GM12875 (cell line): ENCODE results near the gene ILF3.

Experiments used
- H3K4me3 ChIP-seq: one replicate; pipeline ENCODE4 v1.5.1; 2011; ENCODE audit warnings: low read depth, low read length, control low read depth
- TF ChIP-seq, protein P1 (sequence below): IDR thresholded peaks from 2 replicates; pipeline ENCODE4 v1.5.1; 2011; ENCODE audit warnings: low read depth, mild to moderate bottlenecking, control low read depth, inconsistent platforms, low read length, moderate library complexity, borderline replicate concordance; ENCODE audit not compliant: insufficient read depth

The ILF3 gene

GRCh38 chr19:10713317-10713716 is 59.2 kb downstream of the ILF3 start:
- no peak overlapping the region for H3K4me3 ChIP-seq
- TF ChIP-seq, protein P1, sequence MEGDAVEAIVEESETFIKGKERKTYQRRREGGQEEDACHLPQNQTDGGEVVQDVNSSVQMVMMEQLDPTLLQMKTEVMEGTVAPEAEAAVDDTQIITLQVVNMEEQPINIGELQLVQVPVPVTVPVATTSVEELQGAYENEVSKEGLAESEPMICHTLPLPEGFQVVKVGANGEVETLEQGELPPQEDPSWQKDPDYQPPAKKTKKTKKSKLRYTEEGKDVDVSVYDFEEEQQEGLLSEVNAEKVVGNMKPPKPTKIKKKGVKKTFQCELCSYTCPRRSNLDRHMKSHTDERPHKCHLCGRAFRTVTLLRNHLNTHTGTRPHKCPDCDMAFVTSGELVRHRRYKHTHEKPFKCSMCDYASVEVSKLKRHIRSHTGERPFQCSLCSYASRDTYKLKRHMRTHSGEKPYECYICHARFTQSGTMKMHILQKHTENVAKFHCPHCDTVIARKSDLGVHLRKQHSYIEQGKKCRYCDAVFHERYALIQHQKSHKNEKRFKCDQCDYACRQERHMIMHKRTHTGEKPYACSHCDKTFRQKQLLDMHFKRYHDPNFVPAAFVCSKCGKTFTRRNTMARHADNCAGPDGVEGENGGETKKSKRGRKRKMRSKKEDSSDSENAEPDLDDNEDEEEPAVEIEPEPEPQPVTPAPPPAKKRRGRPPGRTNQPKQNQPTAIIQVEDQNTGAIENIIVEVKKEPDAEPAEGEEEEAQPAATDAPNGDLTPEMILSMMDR = no peak

DNA sequence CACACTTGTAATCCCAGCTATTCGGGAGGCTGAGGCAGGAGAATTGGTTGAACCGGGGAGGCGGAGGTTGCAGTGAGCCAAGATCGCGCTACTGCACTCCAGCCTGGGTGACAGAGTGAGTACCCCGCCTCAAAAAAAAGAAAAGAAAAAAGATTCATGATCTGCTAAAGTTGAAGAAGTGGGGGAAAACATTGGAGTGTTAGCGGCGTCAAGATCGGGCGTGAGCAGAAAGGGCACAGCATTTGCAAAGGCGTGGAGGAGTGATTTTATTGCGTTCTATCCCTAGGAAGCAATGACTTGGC is 62.9 kb downstream of the ILF3 start:
- peak overlapping the region; percentile 12 for H3K4me3 ChIP-seq
- TF ChIP-seq, protein P1 = no peak

DNA sequence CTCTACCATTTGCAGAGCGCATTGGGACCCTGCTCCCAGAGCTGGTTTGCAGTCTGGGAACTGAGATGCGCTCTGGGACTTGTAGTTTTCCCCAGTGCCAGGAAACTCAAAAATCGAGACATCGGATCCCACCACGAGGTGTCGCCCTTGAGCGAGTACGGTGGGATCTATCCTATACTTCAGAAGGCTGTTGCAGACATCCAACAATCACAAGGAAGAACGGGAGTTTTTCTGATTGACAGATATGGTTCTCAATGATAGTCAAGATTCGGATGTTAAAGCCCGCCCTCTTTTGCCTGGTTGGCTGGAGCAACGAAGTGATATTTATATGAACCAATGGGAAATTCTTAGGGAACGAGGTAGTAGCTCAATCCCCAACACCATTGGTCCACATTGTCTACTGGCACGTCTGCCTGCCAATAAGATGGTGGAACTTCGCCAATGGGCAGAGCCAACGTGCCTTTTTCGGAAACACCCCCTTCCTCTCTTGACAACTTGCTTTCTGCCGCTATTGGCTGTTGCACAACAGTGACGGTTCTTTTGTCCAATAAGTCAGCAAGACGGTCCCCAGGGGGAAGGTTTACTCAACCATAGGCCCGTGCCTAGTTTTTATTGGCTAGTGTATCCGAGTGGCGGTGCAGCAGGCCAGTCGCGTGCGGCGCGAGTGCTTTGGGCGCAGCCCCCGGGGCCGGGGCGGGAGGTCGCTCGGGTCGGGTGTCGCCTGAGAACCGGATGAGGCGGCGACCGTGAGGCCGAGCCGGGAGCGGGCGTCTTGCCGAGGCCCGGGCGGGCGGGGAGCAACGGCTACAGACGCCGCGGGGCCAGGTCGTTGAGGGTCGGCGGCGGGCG is 63.4 kb downstream of the ILF3 start, which contains the start of gene DNM2:
Gene DNM2, plus strand, starts transcription at position 724 of the 849 bp plus-strand sequence. CDS start 164 bp downstream, outside the sequence.
- TF ChIP-seq, protein P1 = peak; percentile 76
- peak within 1 kb of the TSS; percentile 98 for H3K4me3 ChIP-seq

DNA sequence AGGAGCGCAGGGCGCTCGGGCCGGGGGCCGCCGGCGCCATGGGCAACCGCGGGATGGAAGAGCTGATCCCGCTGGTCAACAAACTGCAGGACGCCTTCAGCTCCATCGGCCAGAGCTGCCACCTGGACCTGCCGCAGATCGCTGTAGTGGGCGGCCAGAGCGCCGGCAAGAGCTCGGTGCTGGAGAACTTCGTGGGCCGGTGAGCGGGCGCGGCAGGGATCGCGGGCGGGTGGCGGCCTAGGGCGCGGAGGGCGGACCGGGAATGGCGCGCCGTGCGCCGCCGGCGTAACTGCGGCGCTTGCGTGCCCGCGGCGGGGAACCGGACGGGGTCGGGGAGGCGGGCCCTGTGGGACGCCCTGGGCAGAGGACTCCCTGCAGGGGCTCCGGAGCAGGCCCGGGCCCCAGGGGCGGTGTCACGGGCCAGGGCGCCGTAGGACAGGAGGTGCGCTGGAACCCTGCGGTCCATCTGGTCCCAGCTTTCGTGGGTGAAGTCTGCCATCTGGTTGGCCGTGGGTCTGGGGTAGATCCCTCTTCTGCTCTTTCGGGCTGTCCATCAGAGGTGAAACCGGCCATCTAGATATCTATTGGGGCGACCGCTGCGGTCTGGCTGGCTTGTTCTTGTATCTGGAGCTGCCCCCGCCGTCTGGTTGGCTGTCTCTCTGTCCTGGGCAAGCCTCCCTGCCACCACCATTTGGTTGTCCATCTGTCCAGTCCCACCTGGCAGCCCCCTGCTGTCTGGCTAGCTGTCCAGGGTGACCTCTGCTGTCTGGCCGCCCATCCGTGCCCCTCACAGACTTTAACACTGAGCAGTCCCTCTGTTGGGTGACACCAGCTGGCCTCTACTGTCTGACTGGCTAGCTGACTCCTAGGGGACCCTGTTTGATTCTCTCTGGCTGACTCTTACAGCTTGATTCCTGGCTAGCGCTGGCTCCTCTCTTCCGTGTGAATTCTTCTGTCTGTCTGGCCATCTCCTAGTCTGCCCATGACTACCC is 64.4 kb downstream of the ILF3 start:
- TF ChIP-seq, protein P1 = no peak

GRCh38 chr19:10719466-10719961 is 65.4 kb downstream of the ILF3 start:
- TF ChIP-seq, protein P1 = no peak
- peak overlapping the region; percentile 98 for H3K4me3 ChIP-seq

More for the DNA sequence above, 64.4 kb downstream of the ILF3 start:
- peak overlapping the region; percentile 98 for H3K4me3 ChIP-seq

GRCh38 chr19:10720607-10721125 is 66.5 kb downstream of the ILF3 start:
- H3K4me3 ChIP-seq = no peak overlapping the region
- TF ChIP-seq, protein P1 = no peak
